GM04504 (cell line): ENCODE measurements around the gene REG1A.

Source experiments
- DNase-seq: peaks from one replicate; pipeline ENCODE4 v3.0.0-alpha.2; 2012; ENCODE audit warnings: low read depth

Gene REG1A

DNA sequence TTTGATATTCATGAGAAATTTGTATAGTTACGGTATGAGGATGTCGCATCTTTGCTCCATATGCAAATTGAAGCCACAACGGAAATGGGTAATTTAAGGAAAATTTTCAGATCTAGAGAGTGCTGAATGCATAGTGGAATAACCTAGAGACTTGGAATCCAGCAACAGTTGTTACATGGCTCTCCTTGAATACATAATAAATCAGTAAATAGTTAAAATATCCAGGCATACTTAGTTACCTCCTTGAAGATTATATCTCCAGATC is 5.4 kb downstream of the REG1A start:
- no peak for DNase-seq

DNA sequence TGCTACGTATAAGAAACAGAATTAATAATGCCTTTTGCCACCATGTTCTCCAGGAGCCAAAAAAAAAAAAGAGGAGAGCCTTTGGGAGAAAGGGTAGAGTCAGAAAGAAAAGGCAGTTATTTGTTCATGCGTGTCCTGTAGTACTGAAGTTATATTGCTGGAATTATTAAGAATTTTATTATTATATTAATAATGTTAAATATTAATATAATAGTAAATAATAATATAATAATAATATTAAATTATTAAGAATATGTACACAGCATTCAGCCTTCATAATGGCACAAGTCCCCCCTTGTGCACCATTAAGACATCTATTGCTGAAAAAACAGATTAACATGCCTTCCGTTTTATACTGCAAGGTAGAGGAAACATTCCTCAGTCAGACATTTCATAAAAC is 8.1 kb downstream of the REG1A start:
- DNase-seq = no peak

- no peak for DNase-seq
These were observed 9.0 kb downstream of the REG1A start for GRCh38 chr2:79129260-79129659.

- DNase-seq = no peak
These were observed 9.5 kb downstream of the REG1A start for GRCh38 chr2:79129804-79130203.

GRCh38 chr2:79131687-79132086 is 11.4 kb downstream of the REG1A start:
- no peak for DNase-seq

DNA sequence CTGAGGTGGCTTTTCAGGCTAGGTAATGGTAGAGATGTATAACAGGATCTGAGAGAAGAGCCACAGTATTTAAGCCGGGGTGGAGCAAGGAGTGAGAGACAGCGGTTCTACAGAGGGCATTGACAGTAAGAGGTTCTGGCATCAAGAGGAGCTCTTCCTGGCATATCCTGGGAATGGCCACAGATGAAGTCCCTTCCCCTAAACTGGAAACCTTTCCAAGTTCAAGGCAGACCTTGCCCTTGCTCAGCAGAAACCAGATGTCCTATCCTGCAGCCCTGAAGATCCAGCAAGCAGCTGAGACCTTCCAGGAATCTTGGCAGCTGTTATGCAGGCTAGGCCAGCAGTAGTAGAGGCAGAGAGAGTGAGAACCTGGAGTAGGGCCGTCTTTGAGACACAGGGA is 18.1 kb downstream of the REG1A start:
- DNase-seq = no peak

- no peak for DNase-seq
These were observed 19.1 kb downstream of the REG1A start for GRCh38 chr2:79139423-79139822.

DNA sequence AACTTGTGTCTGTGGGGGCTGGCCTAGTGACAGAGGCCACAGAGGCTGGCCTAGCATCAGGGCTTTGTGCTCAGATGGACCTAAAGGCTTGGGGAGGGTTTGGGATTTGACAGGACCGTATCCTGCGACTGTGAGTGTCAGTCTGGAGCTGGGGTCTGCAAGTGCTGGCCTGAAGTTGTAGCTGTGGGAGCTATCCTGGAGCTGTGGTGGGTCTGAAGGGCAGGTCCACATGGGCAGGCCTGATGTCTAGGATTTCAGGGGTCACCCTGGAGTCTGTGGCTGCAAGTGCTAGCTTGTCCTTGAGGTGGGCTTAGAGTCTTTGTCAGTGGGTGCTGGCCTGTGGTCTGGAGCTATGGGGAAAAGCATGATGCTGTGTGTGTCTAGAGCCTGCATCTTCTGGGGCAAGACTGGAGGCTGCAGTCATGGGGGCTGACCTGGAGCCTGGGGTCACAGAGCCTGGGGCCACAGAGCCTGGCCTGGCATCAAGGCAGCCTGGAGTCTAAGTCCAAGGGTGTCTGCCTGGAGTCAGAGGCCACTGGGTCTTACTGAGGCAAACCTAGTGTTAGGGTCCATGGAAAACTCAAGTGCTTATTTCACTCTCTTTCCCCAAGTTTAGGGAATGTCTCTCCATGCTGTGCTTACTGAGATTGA is 35.7 kb downstream of the REG1A start:
- no peak for DNase-seq

DNA sequence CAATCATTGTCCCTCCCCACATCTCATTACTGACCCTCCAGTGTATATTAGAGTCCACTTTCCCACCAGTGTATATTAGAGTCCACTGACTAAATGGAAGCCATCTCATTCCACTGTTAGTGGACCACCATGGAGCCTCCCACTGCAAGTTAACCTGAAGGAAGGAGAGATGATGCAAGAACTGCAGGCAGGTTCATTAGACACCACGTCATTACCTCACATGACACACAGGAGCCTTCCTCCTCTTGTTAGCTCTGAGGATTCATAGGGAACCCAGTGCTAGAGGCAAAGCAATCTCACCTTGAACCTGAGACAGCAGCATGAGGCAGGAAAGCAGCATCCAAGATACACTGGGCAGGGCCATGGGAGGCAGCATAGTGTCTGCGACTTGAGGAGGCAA is 38.7 kb downstream of the REG1A start:
- no peak for DNase-seq

DNA sequence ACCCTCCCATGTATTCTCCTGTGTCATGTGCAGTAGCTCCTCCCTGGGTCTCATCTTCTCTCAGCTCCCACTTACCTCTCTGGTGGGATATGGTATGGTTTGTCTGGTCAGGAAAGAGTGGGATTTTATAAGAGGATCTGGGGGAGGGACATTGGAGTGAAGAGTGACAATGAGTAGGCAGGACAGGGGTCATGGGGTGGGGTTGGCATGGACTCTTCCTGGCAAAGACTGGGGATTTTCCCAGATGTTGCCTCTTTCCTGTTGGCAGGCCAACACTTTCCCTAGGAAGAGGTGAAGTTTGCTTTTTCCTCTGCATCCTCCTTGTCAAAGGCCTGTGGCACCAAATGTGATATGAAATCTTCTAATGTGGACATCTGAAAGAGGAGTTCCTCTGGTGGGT is 39.4 kb downstream of the REG1A start, which contains the start of gene REG3A:
TSS of gene REG3A (minus strand) at position 101 of the 400 bp plus-strand sequence. CDS start 348 bp downstream, outside the sequence.
- DNase-seq = no peak

GRCh38 chr2:79162132-79162531 is 41.8 kb downstream of the REG1A start:
- DNase-seq = no peak

DNA sequence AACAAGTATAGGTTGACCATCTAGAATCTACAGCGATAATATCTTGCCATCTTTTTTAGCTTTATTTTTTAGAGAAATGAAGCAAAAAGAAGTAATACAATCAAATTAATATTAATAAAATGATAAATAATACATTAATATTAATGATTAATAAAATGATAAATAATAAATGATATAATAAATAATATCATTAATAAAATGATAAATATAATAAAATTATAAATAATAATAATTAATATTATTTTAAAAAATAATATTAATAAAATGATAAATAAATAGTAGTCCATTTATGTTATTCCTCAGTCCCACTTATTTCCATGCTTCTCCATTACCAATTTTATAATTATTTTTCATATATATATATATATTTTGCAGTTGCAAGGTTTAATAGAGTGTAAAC is 42.5 kb downstream of the REG1A start:
- DNase-seq = no peak

DNA sequence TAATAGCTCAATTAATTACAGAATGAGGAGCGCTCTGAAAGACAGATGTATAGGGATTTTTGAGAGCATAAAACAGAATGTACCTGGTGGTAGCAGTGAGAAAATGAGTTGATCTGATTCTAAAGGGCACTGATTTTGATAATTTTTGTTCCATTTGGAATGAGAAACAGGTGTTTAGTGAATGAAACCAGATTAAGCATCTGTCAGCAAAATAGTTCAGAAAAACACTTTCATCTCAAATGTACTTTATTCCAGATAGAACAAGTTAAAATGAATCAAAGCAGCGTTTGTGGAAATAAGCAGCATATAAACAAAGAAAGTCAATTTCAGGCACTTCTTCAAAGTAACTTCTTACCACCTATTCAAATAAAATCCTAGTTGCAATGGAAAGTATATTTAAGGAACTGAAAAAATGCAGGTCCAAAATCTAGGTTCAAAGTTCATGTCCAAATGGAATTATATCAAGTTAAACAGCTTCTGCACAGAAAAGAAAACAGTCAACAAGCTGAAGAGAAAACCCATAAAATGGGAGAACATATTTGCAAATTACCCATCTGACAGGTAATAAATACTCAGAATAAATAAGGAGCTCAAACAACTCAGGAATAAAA is 51.2 kb downstream of the REG1A start:
- no peak for DNase-seq
